ENCODE data around the gene ADCK1. TPM values are rescaled to one million over a fixed set of nuclear protein-coding genes. Genes with fewer than 3 reads are reported as not detected.

Gene ADCK1
- total RNA-seq, 4 donors from 2014 or later: 6.0 to 16.0 (median 9.0) TPM

DNA sequence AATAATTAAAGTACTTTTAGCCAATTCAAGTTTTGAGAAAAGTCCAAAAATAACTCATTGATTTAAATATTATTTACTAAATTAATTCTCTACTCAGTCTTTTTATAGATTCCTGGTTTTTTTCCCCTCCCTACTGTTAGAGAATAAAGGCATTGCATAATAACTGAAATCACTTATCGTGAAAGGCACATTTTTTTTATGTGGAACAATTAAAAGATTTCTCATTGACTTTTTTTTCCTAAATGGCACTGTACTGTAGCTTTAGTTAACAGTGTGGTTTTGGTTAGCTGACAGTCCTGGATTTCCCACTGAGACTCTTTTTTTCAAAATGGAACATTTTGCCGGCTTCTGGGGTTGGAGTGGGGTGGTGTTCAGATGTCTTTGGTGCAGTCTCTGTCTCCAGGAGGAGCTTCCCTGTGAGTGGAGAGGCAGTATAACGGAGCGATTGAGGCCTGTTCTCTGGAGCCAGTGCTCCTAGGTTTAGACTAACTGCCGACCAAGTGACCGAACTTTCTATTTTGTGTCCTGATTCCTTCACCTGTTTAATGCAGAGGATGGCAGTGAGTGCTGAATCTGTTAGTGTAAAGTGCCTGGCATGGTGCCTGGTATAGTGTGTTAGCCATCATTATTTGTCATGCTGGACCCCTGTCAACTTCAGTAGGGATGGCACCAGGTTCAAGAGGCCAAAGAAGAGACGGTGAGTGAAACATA, 117.7 kb downstream of the ADCK1 start:
- H3K36me3 ChIP-seq: no peaks in the 10 kb centered on the region
- H3K4me3 ChIP-seq: no peak overlapping the region
- DNase-seq (ENCODE audit: low spot score in 2 of 2): no peak
- TF ChIP-seq EP300 (IDR thresholded peaks at IDR 0.05) (no peak), POLR2AphosphoS5 (IDR thresholded peaks at IDR 0.05) (no peak), POLR2A (IDR thresholded peaks at IDR 0.05) (no peak)
- TF ChIP-seq, protein P1, sequence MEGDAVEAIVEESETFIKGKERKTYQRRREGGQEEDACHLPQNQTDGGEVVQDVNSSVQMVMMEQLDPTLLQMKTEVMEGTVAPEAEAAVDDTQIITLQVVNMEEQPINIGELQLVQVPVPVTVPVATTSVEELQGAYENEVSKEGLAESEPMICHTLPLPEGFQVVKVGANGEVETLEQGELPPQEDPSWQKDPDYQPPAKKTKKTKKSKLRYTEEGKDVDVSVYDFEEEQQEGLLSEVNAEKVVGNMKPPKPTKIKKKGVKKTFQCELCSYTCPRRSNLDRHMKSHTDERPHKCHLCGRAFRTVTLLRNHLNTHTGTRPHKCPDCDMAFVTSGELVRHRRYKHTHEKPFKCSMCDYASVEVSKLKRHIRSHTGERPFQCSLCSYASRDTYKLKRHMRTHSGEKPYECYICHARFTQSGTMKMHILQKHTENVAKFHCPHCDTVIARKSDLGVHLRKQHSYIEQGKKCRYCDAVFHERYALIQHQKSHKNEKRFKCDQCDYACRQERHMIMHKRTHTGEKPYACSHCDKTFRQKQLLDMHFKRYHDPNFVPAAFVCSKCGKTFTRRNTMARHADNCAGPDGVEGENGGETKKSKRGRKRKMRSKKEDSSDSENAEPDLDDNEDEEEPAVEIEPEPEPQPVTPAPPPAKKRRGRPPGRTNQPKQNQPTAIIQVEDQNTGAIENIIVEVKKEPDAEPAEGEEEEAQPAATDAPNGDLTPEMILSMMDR (IDR thresholded peaks at IDR 0.05): no peak
- 76% methylated on average over 7 of the region's 7 CpGs for WGBS
- H3K4me1 ChIP-seq: no peaks in the 10 kb centered on the region
- H3K9me3 ChIP-seq: no peaks in the 10 kb centered on the region
- H3K27me3 ChIP-seq: no peaks in the 10 kb centered on the region
- no peak overlapping the region for H3K27ac ChIP-seq

DNA sequence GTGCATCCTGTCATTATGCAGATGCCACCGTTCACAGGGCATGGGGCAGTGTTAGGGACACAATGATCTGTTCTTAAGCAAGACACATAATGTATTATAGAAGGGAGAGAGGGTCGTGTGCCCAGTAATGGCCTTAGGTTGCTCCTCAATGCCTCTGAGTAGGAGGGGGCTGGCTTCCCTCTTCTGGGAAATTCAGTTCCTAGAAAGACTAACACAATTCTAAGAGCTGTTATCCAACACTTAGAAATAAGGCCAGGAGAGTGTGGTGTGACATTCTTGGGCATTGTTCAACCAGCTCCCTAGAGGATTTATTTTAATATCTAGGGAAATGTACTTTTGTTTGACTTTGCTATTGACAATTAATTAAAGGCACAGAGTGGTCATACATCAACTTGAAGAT, 118.5 kb downstream of the ADCK1 start:
- Histone ChIP-seq H3K9me3 (no peaks in the 10 kb centered on the region), H3K27ac (no peak overlapping the region), H3K27me3 (no peaks in the 10 kb centered on the region), H3K4me3 (no peak overlapping the region), H3K4me1 (no peaks in the 10 kb centered on the region), H3K36me3 (no peaks in the 10 kb centered on the region)
- WGBS: 90% methylated on average over 2 of the region's 2 CpGs
- DNase-seq (ENCODE audit: low spot score in 2 of 2): no peak
- TF ChIP-seq, protein P1 (IDR thresholded peaks at IDR 0.05): no peak
- TF ChIP-seq EP300 (IDR thresholded peaks at IDR 0.05) (no peak), POLR2A (IDR thresholded peaks at IDR 0.05) (no peak), POLR2AphosphoS5 (IDR thresholded peaks at IDR 0.05) (no peak)

DNA sequence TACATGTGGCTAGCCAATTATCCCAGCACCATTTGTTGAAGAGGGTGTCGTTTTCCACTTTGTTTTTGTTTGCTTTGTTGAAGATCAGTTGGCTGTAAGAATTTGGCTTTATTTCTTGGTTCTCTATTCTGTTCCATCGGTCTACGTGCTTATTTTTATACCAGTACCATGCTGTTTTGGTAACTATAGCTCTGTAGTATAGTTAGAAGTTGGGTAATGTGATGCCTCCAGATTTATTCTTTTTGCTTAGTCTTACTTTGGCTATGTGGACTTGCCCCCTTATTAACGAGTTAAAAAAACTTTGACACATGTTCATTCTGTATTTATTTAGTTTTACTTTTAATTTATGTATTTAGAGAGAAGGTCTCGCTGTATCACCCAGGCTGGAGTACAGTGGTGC, 120.4 kb downstream of the ADCK1 start:
- 93% methylated on average over 5 of the region's 5 CpGs for WGBS
- Histone ChIP-seq H3K36me3 (peaks cover 4% of the 10 kb centered on the region), H3K4me3 (no peak overlapping the region), H3K27me3 (no peaks in the 10 kb centered on the region), H3K9me3 (no peaks in the 10 kb centered on the region), H3K4me1 (no peaks in the 10 kb centered on the region), H3K27ac (no peak overlapping the region)
- TF ChIP-seq, protein P1 (IDR thresholded peaks at IDR 0.05): no peak
- TF ChIP-seq EP300 (IDR thresholded peaks at IDR 0.05): no peak
- no peak for DNase-seq (ENCODE audit: low spot score in 2 of 2)

DNA sequence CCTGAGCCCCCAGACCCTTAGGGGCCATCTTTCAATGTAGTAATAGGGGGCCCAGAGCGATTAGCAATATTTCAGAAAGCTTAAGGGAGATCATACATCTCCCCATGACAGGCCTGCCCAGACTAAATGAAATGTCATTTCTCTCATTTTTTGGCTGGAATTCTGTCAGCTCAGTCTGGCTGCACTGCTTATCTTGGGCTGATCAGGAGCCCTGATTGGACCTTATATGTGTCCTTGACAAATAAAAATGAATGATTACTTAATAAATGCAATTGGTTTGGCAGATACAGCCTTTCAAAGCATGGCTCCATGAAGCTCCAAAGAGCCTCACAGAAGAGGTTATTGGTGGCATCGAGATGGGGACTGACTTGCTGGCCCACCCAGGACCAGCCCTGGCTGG, 121.9 kb downstream of the ADCK1 start:
- 58% methylated on average over 2 of the region's 2 CpGs for WGBS
- peaks cover 10% of the 10 kb centered on the region for H3K36me3 ChIP-seq
- TF ChIP-seq EP300 (IDR thresholded peaks at IDR 0.05): no peak
- TF ChIP-seq POLR2A (IDR thresholded peaks at IDR 0.05): no peak
- TF ChIP-seq POLR2AphosphoS5 (IDR thresholded peaks at IDR 0.05): no peak
- TF ChIP-seq, protein P1 (IDR thresholded peaks at IDR 0.05): no peak
- DNase-seq (ENCODE audit: low spot score in 2 of 2): no peak
- H3K27me3 ChIP-seq: no peaks in the 10 kb centered on the region
- no peak overlapping the region for H3K4me3 ChIP-seq
- no peaks in the 10 kb centered on the region for H3K4me1 ChIP-seq
- H3K27ac ChIP-seq: no peak overlapping the region
- H3K9me3 ChIP-seq: no peaks in the 10 kb centered on the region

DNA sequence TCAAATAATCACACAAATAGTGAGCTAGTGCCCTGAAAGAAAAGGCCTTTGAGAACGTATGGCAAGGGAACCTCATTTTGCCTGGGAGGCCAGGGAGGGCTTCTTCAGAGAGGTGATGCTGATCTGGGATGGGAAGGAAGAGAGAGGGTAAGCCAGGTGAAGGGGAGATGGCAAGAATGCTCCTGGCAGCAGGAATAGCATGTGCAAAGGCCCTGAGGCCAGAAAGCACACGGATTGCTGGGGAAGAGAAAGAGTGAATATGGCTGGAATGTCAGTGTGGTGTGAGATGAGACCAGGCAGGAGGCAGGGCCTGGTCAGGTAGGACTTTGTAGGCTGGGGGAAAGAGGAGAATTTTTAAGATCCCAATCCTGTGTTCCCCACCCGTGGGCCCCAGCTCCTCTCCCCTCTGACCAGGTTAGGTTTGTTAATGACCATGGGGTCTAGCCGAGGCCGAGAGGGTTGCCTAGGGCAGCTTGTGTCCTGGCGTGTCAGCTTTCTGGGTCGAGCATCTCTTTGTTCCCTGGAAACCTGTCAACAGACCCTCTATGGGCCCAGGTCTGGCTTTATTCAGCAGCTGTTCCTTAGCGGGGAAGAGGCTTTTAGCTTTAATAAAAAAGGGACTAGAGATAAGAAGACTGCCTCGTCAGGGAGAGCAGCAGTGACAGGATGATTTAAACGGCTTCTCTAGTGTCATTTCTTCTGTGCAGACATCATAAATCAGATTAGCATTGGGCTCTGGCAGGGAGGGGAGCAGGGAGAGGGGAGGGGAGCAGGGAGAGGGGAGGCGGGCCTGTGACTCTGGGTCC, 123.4 kb downstream of the ADCK1 start:
- H3K36me3 ChIP-seq: peaks cover 16% of the 10 kb centered on the region
- no peak overlapping the region for H3K27ac ChIP-seq
- no peaks in the 10 kb centered on the region for H3K4me1 ChIP-seq
- no peak for DNase-seq (ENCODE audit: low spot score in 2 of 2)
- WGBS: 52% methylated on average over 11 of the region's 11 CpGs
- no peaks in the 10 kb centered on the region for H3K27me3 ChIP-seq
- H3K4me3 ChIP-seq: no peak overlapping the region
- H3K9me3 ChIP-seq: no peaks in the 10 kb centered on the region
- TF ChIP-seq, protein P1 (IDR thresholded peaks at IDR 0.05): no peak
- TF ChIP-seq POLR2A (IDR thresholded peaks at IDR 0.05) (no peak), POLR2AphosphoS5 (IDR thresholded peaks at IDR 0.05) (no peak), EP300 (IDR thresholded peaks at IDR 0.05) (no peak)

All from suprapubic skin (tissue), 4 donors.